HCT116 (cell line): ENCODE results near the gene DENND10.
"Not testable (repeated sequence)": the region's sequence is repeated elsewhere in the genome, so short reads cannot be mapped to it uniquely, and the experiment has no call there.

Experiments used
- CEBPB ChIP-seq: IDR thresholded peaks from 2 replicates; pipeline ENCODE4 v1.6.1; 2012; ENCODE audit warnings: low read depth
- EZH2 ChIP-seq: fragments of 200-600 bp; sonication (generic); IDR thresholded peaks from 2 replicates; pipeline ENCODE4 v1.6.1; 2017; ENCODE audit warnings: antibody characterized with exemption, mixed run types
- EZH2phosphoT487 ChIP-seq: fragments of 200-600 bp; IDR thresholded peaks from 2 replicates; pipeline ENCODE4 v1.6.1; 2018; ENCODE audit warnings: antibody characterized with exemption, borderline replicate concordance
- FOSL1 ChIP-seq: IDR thresholded peaks from 2 replicates; pipeline ENCODE4 v1.6.1; 2012; ENCODE audit warnings: low read depth
- POLR2A ChIP-seq: IDR thresholded peaks from 2 replicates; pipeline ENCODE4 v1.7.0; 2011; ENCODE audit warnings: borderline replicate concordance; ENCODE audit not compliant: insufficient read depth, insufficient read length; ENCODE audit errors: extremely low read depth
- POLR2AphosphoS5 ChIP-seq: IDR thresholded peaks from 2 replicates; pipeline ENCODE4 v1.6.1; 2011; ENCODE audit warnings: mild to moderate bottlenecking, low read depth, low read length, moderate library complexity
- RAD21 ChIP-seq: IDR thresholded peaks from 2 replicates; pipeline ENCODE4 v1.6.1; 2012; ENCODE audit warnings: low read depth, mild to moderate bottlenecking
- SP1 ChIP-seq: IDR thresholded peaks from 2 replicates; pipeline ENCODE4 v1.6.1; 2012; ENCODE audit warnings: low read depth
- TCF7L2 ChIP-seq: IDR thresholded peaks from 2 replicates; pipeline ENCODE4 v1.7.0; 2011; ENCODE audit warnings: borderline replicate concordance, inconsistent platforms; ENCODE audit not compliant: insufficient read depth, insufficient read length; ENCODE audit errors: extremely low read depth
- ZFX ChIP-seq: fragments of 450-650 bp; IDR thresholded peaks from 2 replicates; pipeline ENCODE4 v1.6.1; 2017
- TF ChIP-seq, protein P1 (sequence below), 3 experiments: fragments of 200-600 bp in 1 of 3; sonication (generic) in 1 of 3; IDR thresholded peaks in 2 of 3; conservative IDR thresholded peaks in 1 of 3; 2 replicates each; pipeline ENCODE4 v1.5.1; 2012 to 2017; ENCODE audit warnings: low read depth in 2 of 3, low read length in 2 of 3, antibody characterized with exemption in 1 of 3, borderline replicate concordance in 1 of 3, control low read depth in 1 of 3, mild to moderate bottlenecking in 1 of 3, mixed read lengths in 1 of 3, mixed run types in 1 of 3, moderate library complexity in 1 of 3; ENCODE audit not compliant: insufficient read depth in 1 of 3
- TF ChIP-seq, protein P2 (sequence below): IDR thresholded peaks from 2 replicates; pipeline ENCODE4 v1.6.1; 2012
- TF ChIP-seq, protein P3 (sequence below): IDR thresholded peaks from 2 replicates; pipeline ENCODE4 v1.6.1; 2012

DNA sequence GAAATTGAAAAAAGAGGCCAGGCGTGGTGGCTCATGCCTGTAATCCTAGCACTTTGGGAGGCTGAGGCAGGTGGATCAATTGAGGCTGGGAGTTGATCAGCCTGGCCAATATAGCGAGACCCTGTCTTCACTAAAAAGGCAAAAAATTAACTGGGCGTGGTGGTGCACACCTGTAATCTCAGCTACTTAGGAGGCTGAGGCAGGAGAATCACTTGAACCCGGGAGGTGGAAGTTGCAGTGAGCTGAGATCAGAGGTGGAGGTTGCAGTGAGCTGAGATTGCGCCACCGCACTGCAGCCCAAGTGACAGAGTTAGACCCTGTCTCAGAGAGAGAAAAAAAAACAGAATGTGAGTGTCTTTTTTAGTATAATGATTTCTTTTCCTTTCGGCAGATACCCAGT is 2.0 kb downstream of the DENND10 start:
- TF ChIP-seq, protein P1, sequence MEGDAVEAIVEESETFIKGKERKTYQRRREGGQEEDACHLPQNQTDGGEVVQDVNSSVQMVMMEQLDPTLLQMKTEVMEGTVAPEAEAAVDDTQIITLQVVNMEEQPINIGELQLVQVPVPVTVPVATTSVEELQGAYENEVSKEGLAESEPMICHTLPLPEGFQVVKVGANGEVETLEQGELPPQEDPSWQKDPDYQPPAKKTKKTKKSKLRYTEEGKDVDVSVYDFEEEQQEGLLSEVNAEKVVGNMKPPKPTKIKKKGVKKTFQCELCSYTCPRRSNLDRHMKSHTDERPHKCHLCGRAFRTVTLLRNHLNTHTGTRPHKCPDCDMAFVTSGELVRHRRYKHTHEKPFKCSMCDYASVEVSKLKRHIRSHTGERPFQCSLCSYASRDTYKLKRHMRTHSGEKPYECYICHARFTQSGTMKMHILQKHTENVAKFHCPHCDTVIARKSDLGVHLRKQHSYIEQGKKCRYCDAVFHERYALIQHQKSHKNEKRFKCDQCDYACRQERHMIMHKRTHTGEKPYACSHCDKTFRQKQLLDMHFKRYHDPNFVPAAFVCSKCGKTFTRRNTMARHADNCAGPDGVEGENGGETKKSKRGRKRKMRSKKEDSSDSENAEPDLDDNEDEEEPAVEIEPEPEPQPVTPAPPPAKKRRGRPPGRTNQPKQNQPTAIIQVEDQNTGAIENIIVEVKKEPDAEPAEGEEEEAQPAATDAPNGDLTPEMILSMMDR (IDR thresholded peaks at IDR 0.05 in 2 of 3, conservative IDR thresholded peaks at IDR 0.05 in 1 of 3; ENCODE audit: borderline replicate concordance in 1 of 3, insufficient read depth in 1 of 3, low read depth in 2 of 3, low read length in 2 of 3), result not testable (repeated sequence)
- not testable (repeated sequence) for TF ChIP-seq EZH2, EZH2phosphoT487, POLR2A, TCF7L2, POLR2AphosphoS5, SP1, FOSL1, CEBPB, RAD21, ZFX
- TF ChIP-seq, protein P2, sequence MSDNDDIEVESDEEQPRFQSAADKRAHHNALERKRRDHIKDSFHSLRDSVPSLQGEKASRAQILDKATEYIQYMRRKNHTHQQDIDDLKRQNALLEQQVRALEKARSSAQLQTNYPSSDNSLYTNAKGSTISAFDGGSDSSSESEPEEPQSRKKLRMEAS, result not testable (repeated sequence)
- TF ChIP-seq, protein P3, sequence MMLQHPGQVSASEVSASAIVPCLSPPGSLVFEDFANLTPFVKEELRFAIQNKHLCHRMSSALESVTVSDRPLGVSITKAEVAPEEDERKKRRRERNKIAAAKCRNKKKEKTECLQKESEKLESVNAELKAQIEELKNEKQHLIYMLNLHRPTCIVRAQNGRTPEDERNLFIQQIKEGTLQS, result not testable (repeated sequence)
